COR-L47 (cell line): ENCODE results near the gene DLG2.
"Not testable (repeated sequence)": the region's sequence is repeated elsewhere in the genome, so short reads cannot be mapped to it uniquely, and the experiment has no call there.

Experiments
- DNase-seq: peaks from one replicate; lab custom pipeline; 2025; lab: John Stamatoyannopoulos, UW

The DLG2 gene

DNA sequence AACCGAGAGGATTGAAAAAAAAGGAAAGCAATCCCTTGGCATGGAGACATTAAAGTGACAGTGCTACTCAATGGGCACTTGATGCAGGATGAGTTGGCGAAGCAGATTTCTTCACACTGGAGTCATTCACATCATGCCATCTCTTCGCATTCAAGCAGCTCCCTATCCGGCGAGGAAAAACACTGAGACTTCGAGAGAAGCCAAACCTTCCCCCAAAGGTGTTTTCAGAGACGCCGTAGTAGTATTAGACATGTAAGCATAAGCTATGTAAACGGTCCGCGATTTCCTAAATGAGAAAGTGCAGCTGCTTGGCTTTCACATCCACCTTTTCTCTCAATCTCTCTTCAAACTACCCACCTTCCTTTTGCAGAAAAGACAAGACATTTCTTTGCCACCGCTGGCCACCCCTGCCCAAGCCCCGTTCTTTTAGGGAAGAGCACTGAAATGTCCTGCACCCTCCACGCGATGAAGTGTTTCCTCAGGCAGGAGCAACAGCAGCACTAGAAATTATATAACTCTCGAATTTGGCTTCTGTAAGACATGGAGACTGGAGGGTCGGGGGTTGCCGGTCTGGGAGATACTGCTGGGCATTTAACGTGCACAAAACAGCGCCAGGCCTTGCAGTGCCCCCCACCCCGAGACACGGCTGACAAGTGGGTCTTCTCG is at the start of gene DLG2:
DLG2 (minus strand) TSS at position 13 of the 666 bp plus-strand sequence.
- peak; percentile 5 for DNase-seq

DNA sequence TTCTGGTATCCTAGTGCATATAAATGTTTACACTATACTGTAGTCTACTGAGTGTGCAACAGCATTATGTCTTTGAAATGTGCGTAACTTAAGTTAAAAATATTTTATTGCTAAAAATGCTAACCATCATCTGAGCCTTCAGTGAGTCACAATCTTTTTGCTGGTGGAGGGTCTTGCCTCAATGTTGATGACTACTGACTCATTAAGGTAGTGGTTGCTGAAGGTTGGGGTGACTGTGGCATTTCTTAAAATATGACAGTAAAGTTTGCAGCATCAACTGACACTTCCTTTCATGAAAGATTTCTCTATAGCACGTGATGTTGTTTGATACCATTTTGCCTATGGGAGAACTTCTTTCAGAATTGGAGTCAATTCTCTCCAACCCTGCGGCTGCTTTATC is 46.2 kb upstream of the DLG2 start:
- no peak for DNase-seq

DNA sequence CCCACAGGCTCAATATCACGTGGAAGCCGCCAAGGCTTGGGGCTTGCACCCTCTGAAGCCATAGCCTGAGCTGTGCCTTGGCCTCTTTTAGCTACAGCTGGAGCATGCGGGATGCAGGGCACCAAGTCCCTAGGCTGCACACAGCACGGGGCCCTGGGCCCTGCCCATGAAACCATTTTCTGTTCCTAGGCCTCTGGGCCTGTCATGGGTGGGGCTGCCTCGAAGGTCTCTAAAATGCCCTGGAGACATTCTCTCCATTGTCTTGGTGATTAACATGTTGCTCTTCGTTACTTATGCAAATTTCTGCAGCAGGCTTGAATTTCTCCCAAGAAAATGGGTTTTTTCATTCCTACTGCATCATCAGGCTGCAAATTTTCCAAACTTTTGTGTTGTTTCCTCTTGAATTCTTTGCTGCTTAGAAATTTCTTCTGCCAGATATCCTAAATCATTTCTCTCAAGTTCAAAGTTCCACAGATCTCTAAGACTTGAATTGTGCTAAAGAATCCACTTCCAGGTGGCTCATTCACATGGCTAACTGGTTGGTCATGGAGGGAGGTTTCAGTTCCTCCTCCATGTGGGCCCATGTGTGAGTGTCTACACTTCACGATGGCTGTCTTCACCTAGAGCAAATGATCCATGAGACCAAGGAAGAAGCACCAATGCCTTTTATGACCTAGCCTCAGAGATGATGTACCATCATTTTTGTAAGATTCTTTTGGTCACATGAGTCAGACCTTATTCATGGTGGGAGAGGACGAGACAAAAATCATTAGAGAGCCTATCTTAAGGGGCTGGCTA is 45.2 kb upstream of the DLG2 start:
- DNase-seq, result no peak

DNA sequence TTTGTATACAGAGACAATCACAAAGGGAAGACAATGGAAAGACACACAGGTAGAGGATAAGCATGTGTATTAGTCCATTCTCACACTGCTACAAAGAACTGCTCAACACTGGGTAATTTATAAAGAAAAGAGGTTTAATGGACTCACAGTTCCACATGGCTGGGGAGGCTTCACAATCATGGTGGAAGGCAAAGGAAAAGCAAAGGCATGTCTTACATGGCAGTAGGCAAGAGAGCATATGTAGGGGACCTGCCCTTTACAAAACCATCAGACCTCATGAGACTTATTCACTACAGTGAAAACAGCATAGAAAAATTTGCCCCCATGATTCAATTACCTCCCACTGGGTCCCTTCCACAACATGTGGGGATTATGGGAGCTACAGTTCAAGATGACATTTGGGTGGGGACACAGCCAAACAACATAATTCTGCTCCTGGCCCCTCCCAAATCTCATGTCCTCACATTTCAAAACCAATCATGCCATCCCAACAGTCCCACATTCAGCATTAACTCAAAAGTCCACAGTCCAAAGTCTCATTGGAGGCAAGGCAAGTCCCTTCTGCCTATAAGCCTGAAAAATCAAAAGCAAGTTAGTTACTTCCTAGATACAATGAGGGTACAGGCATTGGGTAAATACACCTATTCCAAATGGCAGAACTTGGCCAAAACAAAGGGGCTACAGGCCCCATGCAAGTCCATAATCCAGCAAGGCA is 44.0 kb upstream of the DLG2 start:
- not testable (repeated sequence) for DNase-seq

DNA sequence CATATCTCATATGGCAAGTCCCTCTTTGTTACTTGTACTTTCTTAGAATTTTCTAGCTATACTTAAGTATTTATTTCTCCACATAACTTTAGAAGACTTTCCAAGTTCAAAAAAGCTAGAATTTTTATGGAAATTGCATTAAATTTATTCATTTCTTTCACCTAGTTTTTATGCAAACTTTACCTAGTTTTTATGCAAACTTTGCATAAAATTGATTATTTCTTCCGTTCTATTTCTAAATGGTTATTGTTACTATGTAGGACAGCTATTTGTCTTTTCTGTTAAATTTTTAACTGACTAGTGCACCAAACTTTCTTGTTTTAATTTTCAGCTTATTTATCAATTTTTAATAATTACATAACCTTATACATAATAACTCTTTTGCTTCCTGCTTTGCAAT is 41.0 kb upstream of the DLG2 start:
- DNase-seq, result no peak

DNA sequence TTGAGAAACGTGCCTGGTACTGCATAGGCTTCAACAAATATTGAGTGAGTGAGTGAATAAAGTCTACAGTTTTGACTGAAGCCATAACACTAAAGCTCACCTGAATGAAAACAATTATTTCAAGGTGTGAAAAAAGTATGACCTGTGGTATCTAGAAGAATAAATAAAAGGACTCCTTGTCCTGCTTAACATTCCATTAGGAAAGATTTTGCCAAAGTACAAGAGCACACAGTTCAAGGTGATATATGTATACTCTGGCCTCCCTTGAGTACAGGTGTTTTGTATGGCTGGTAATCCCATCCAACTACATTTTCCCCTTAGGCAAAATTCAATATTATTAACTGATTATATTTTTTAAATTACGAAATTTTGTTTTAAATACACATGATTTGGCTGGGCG is 39.5 kb upstream of the DLG2 start:
- no peak for DNase-seq

DNA sequence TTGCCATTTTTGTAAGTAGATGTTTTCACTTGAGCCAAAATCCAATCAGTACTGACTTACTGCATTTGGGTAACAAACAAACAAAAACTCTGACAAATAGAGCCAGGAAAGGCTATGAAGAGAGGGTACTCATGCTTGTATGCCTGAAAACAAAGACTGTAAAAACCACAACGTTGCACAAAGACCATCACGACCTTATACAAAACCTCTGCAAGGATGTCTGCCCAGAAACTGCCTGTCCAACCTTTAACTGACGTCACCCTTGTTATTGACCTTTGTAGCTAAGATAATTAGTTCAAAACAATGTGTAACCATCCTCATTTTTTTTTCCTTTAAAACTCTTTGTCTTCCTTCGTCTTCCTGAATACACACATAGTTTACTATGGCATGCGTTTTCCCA is 38.6 kb upstream of the DLG2 start:
- no peak for DNase-seq

DNA sequence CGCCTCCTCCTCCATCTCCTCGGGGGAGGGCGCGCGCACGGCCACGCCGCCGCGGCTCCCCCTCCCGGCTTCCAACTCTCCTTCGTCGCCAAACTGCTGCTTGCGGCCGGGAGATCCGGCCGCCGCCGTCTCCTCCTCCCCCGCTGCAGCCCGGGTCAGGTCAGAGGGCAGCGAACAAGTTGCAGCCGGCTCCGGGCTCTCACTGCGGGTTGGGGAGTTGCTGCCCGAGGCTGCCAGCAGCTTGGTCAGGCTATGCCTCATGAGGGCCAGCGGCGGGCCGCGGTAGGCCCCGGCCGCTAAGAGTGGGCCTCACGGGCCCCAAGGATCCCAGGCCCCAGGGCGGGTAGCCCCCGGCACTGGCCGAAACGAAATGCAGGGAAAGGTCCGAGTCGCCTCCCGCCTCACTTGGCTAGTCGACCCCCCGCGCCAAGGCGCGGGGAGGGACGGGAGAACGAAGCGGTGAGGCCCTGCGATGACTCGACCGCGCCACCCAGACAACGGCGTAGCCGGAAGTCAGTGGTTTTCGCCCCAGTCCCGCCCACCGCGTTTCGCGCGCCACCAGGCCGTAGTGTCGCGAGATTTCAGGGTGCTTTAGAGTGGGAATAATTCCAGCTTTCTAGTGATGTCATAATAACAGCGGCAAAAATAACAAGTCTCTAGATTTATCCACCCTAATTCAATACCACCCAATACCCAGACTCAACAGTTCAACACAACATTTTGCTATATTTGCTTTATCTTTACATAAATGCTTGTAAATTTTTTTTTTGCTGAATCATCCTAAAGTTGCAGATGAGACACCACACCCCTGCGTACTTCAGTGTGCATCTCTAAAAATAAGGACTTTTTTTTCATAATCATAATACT is 37.7 kb upstream of the DLG2 start, which contains the start of gene CREBZF:
CREBZF (minus strand) TSS at position 515 of the 867 bp plus-strand sequence; CDS start at position 261, 254 bp downstream.
- DNase-seq, result peak; percentile 94

DNA sequence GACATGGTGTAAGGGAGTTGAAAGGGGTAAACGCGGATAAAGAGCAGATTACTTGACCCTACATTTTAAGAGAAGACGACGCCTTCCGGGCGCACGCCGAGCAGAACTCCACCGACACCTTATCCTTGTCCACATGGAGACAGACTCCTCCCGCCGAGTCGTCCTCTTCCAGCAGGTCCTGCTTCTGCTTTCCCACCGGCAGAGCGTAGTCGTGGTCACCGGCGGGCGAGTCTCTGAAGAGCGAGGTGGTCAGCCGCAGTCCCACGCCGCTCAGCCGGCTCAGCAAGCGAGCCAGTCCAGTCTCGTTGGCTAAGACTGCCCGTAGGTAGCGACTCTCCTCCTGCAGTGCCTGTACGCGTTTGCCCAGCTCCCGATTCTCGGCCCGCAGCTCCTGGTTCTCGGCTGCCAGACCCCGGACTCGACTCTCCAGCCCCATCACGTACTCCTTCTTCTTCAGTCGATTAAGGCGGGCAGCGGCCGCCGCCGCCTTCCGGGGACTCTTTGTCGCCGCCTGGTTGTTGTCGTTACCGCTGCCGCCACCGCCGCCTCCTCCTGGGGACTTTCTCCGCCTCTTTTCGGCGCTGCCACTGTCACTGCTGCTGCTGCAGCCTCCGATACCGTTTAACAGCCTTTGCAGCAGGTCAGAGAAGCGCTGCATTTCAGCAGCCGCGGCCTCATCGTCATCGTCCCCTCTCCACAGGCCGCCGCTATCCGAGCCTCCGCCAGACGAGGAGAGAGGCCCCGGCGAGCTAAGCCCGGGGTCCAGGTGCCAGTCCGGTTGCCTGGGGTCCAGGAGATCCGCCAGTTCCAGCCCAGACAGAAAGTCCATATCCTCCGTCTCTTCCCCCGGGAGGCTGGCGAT is 36.8 kb upstream of the DLG2 start:
- peak; percentile 77 for DNase-seq

DNA sequence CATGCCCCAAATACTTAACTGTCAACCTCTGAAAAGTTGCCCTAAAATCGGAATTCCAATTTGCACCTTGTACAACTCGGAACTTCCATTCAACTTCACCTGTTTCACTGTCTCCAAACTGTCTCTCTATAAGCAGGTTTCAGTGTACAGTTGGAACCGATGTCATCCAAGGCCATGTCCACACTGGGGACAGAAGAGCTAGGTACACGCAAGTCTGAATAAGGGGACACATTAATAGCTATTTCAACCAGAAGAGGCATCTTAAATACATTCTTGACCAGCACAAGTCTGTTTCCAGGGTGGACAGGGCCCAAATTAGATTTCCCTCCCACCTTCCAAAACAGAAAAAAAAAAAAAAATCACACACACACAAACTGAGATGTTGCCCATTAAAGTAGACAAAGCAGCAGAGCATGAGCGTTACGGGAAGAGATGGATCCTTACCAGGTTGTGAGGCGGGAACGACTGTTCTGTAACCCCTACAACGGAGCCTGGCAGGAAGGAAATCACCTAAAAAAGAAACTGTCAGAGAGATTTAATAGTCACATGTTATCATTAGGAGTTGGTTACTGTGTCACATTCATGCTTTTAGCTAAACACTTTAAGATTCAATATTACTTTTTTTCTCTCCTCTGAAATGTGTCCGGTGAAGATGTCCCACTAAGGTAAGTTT is 36.1 kb upstream of the DLG2 start:
- DNase-seq, result no peak

DNA sequence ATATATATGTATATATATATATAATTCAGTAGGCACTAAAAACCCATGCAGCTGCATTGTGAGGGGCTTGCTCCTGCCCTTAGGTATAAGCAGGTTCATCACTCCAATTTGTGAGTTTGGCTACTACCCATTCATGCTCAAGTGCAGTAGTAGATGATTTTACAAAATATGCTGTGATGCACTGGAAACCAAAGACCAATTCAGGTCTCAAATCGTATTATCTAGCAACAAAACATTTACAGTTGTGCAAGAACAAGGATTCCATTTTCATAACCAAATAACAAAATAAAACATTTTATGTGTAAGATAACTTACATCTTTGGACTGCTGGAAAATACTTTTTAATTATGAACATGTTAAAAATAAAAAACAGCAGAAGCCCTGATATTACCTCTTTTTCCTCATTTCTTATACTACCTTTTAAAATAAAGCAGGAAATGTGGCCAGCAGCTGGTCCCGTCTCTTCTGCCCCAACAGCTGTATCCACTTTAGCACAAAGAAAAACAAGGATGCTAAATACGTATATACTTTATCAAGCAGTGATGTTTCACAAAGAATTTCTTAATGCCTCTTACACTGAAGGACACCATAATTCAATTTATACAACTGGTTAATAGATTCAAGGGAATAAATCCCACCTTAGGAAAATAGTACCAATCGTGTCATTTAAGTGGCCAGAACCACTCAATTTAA is 35.0 kb upstream of the DLG2 start:
- no peak for DNase-seq

DNA sequence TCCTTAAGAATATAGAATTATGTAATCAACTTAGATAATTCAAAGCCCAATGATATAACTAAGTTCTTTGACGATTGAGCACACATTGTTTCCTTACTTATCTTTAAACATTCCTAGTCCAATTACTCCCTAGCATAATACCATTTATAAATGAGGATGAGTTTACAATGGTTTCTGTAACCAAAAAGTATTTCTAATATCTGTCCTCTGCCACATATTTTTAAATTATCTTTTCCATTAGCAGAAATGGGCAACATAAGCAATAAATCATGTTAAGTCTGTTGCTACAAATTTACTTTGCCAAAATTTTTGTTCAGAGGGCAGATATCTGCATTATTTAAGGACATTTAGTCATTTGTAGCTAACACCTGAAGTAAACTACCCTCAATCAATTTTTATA is 31.0 kb upstream of the DLG2 start:
- no peak for DNase-seq

DNA sequence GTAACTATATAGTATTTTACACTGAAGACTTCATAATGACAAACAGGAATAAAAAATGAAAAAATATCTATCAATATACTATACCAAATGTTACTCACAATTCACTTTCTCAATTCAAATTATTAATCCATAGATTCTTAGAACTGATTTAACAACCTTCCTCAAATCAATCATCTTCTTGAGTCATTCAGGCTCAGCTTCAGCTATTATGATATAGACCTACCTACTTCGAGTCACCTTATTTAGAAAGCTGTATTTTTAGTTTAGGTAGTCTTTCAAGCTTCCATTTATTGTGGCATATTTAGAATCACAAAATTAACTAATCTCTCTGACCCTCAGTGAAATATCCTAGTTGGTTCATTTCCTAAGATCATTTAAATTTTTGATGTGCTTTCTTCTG is 29.6 kb upstream of the DLG2 start:
- DNase-seq, result no peak

DNA sequence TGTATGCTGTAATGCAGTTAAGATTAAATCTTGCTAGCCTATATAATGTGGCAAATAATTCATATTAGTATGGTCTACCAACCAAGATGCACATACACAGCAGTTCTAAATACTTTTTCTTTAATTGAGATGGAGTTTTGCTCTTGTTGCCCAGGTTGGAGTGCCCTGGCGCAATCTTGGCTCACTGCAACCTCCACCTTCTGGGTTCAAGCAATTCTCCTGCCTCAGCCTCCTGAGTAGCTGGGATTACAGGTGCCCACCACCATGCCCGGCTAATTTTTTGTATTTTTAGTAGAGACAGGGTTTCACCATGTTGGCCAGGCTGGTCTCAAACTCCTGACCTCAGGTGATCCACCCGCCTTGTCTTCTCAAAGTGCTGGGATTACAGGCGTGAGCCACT is 27.2 kb upstream of the DLG2 start:
- DNase-seq, result not testable (repeated sequence)

DNA sequence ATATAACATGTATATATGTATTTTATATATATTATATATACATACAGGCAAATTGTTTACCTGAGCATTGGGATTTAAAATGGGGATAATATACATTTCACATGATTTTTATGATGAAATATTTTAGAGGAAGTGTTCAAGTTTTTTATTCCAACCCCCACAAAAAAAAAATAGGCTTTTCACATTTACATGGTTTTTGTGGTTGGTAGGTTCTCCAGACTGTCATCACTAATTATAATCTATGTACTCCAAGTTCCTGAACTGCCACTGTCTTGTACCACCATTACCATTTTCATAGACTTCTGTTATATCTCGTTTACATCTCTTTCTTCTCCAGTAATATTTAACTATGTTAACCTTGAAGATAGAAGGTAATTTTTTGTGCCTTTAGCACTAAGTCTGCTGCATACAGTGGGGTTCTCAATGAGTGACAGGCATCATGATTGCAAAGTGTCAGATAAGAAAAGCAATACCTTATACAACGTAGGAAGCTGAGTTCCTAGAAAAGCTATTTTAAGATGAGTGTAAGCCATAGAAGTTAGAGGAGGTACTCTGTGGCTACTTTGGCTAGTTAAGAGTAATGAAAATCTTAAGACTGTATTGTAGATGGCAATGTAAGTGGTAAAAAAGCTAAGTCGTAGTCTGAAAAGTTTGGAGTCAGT is 25.8 kb upstream of the DLG2 start:
- no peak for DNase-seq

DNA sequence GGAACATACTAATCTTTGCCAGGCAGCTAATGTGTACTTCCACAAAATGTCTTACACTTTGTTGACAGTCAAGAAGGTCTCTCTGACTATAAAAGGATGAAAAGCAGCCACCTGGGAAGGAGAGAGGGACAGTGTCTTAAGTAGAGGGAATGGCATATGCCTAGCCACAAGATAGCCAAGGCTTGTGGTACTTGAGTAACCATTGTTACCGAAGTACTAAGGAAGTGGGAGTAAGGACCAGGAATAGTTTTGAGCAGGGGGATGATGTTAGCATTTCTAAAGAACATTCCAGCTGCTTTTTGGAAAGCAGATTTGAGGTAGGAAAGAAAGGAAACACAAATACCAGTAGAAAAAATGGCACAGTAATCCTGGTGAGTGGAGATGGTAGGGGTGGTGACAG is 24.0 kb upstream of the DLG2 start:
- DNase-seq, result no peak

DNA sequence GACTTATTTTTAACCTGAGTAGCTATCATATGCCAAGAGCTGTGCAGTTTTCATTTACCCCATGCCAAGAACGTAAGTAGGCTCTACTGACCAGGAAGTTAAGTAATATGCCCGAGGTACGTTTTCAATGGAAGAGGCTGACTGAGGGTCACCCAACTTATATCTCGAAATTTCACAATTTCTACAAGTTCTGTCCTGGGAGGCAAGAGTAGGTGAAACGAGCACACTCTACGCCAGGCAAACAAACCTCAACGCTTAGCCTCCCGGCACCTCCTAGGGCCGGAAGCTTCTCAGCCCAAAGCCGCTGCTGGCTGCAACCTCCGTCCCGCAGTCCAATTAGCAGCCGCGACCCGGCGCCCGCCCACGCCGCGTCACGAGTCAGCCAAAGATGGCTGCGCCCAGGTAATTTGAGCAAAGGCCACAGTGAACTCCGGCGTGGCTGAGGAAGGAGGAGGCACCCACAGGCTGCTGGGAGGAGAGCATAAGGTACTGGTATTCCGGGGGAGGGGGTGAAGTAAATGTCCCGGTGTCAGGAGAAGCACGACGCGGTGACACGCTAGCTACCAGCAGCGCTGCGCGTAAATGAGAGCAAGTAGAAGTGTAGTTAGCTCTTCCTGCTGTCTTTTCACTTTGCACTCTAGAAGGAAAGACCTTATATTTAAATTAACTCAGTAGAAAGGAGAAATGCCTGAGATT is 20.6 kb upstream of the DLG2 start, which contains the start of gene TMEM126A:
TMEM126A (plus strand) TSS at position 364 of the 696 bp plus-strand sequence. CDS start 2,289 bp downstream, outside the sequence.
- peak; percentile 83 for DNase-seq

DNA sequence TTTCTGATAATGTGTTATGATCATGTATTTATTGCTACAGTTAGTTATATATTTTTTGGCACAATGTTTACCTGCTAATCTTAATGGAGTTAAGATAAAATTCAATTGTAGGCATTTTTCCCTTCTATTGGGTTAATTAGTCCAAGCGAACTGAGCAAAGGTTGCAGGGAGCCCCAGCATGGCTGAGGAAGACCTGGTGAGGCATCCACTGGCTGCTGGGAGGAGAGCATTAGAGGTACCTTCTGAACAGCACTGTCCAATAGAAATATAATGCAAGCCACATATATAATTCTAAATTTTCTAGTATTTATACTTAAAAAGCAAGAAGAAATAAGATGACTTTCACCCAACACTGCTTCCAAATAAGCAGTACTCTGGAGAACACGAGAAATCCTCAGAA is 19.9 kb upstream of the DLG2 start:
- no peak for DNase-seq
